ENCODE measurements around the gene RNLS.

DNA sequence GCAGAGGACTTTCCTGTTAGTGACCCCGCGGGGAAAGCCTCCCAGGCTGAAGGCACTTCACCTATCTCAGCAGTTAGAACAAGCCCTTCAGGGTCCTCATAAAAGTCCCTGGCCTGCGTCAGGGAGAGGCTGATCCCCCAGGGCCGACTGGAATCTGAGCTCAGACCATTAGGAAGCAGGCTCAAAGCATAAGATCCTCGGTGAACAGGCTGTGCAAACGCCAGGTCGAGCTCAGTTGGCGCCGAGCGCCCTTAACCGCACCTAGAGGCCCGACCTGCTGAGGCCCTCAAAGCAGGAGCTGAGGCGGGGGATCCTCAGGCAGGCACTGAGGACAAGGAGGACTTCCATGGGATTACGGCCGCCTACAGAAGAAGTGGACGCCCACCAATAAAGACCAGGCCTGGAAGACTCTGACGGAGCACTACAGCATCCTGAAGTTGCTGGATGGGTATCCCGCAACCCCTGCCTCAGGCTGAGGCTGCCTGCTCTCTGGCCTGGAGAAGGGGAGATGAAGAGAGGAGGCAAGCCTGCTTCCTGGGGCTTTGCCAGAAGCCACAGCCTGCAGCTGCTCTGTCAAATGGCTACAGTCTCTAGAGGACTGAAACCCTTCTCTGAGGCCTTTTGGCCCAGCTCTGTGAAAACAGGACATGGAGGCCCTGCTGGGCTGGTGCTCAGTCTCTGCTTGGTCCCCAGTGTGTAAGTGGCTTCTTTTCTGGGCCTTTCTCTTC lies 33.3 kb upstream of the RNLS start:
- TF ChIP-seq, protein P1, sequence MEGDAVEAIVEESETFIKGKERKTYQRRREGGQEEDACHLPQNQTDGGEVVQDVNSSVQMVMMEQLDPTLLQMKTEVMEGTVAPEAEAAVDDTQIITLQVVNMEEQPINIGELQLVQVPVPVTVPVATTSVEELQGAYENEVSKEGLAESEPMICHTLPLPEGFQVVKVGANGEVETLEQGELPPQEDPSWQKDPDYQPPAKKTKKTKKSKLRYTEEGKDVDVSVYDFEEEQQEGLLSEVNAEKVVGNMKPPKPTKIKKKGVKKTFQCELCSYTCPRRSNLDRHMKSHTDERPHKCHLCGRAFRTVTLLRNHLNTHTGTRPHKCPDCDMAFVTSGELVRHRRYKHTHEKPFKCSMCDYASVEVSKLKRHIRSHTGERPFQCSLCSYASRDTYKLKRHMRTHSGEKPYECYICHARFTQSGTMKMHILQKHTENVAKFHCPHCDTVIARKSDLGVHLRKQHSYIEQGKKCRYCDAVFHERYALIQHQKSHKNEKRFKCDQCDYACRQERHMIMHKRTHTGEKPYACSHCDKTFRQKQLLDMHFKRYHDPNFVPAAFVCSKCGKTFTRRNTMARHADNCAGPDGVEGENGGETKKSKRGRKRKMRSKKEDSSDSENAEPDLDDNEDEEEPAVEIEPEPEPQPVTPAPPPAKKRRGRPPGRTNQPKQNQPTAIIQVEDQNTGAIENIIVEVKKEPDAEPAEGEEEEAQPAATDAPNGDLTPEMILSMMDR (IDR thresholded peaks at IDR 0.05): no peak
- no peak for TF ChIP-seq POLR2A (IDR thresholded peaks at IDR 0.05)
